Mammary epithelial cell (primary cell): ENCODE measurements around the gene FBXL20.

Experiments
- EZH2 ChIP-seq: IDR thresholded peaks from 2 replicates; pipeline ENCODE4 v1.6.1; 2012; ENCODE audit warnings: low read length, inconsistent platforms, borderline replicate concordance
- TF ChIP-seq, protein P1 (sequence below), 2 donors: IDR thresholded peaks in 1 of 2; conservative IDR thresholded peaks in 1 of 2; 2 replicates each; pipeline ENCODE4 v1.5.1; 2011 to 2012; ENCODE audit warnings: inconsistent platforms in 2 of 2, low read length in 2 of 2, mild to moderate bottlenecking in 2 of 2, control low read depth in 1 of 2, low read depth in 1 of 2; ENCODE audit not compliant: insufficient read depth in 1 of 2; ENCODE audit errors: extremely low read depth in 1 of 2

DNA sequence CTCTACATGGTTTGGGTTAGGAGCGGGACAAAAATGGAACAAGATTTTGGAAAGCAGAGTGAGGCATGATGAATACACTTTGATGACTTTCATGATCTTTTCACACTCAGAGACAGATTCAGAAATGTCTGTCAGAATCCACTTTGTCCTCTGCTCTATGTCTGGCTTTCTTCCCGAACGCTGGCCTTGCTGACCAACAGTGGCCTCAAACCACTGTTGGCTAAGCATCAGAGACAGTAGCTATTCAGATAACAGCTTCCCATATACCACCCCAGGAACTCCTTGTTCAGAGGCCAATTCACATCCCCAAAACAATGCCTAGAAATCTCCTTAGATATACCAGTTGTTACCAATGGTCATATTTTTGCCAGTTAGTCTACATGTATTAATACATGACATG, 40.9 kb downstream of the FBXL20 start:
- TF ChIP-seq, protein P1, sequence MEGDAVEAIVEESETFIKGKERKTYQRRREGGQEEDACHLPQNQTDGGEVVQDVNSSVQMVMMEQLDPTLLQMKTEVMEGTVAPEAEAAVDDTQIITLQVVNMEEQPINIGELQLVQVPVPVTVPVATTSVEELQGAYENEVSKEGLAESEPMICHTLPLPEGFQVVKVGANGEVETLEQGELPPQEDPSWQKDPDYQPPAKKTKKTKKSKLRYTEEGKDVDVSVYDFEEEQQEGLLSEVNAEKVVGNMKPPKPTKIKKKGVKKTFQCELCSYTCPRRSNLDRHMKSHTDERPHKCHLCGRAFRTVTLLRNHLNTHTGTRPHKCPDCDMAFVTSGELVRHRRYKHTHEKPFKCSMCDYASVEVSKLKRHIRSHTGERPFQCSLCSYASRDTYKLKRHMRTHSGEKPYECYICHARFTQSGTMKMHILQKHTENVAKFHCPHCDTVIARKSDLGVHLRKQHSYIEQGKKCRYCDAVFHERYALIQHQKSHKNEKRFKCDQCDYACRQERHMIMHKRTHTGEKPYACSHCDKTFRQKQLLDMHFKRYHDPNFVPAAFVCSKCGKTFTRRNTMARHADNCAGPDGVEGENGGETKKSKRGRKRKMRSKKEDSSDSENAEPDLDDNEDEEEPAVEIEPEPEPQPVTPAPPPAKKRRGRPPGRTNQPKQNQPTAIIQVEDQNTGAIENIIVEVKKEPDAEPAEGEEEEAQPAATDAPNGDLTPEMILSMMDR (conservative IDR thresholded peaks at IDR 0.05 in 1 of 2, IDR thresholded peaks at IDR 0.05 in 1 of 2; ENCODE audit: extremely low read depth in 1 of 2, insufficient read depth in 1 of 2, low read depth in 1 of 2, low read length in 2 of 2), result no peak
- TF ChIP-seq EZH2, result no peak
